Measurements from ENCODE around the gene SPOUT1.

DNA sequence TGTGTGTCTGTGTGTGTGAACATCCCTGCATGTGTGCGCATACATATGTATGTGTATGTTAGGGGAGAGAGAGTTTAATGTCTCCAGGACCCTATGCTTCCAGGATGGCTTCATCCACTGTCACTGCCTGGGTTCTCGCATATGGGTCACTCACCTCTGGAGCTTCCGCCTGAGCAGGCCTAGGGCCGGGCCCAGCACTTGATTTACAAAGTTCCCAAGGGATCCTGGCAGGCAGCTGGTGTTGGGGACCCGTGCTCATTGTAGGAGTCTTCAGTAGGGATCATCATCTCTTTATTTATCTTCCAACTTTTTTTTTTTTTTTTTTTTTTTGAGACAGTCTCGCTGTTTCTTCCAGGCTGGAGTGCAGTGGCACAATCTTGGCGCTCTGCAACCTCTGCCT lies 29.5 kb downstream of the SPOUT1 start:
- TF ChIP-seq, protein P1, sequence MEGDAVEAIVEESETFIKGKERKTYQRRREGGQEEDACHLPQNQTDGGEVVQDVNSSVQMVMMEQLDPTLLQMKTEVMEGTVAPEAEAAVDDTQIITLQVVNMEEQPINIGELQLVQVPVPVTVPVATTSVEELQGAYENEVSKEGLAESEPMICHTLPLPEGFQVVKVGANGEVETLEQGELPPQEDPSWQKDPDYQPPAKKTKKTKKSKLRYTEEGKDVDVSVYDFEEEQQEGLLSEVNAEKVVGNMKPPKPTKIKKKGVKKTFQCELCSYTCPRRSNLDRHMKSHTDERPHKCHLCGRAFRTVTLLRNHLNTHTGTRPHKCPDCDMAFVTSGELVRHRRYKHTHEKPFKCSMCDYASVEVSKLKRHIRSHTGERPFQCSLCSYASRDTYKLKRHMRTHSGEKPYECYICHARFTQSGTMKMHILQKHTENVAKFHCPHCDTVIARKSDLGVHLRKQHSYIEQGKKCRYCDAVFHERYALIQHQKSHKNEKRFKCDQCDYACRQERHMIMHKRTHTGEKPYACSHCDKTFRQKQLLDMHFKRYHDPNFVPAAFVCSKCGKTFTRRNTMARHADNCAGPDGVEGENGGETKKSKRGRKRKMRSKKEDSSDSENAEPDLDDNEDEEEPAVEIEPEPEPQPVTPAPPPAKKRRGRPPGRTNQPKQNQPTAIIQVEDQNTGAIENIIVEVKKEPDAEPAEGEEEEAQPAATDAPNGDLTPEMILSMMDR (IDR thresholded peaks at IDR 0.05) = no peak
- TF ChIP-seq POLR2A (IDR thresholded peaks at IDR 0.05) = no peak
